ENCODE data around the gene ARHGEF16. TPM values are rescaled to one million over a fixed set of nuclear protein-coding genes. Genes with fewer than 3 reads are reported as not detected.

Gene ARHGEF16
- polyA plus RNA-seq, 1 of the 3 experiments (the other 2 are of a cell fraction), result 0.18 TPM

DNA sequence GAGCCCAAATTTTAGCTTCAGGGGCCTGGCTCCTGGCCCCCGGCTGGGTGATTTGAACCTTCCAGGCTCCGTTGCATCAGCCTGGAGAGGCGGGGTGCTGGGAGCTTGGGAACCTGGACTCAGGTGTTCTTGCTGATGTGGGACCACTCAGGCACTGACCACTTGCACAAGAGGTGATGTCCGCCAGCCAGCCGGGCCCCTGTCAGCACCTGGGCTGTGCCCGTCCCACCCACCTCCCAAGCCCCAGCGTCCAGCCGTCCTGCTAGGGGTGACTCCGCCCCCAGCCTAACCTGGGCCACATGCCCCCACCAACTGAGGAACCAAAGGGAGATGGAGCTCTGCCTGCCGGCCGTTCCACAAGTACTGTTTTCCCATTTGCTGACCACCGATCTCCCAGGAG is 47.4 kb upstream of the ARHGEF16 start:
- Histone ChIP-seq H2AFZ (ENCODE audit: low read depth) (no peak overlapping the region), H3K27ac (ENCODE audit: low read depth in 2 of 2, low read length in 1 of 2) (no peak overlapping the region), H4K20me1 (ENCODE audit: insufficient read depth) (no peaks in the 10 kb centered on the region), H3K79me2 (ENCODE audit: insufficient read depth) (no peaks in the 10 kb centered on the region), H3K9ac (no peak overlapping the region), H3K4me2 (no peak overlapping the region), H3K36me3 (replicated peaks in 1 of 2; ENCODE audit: control insufficient read depth in 1 of 2, insufficient read depth in 2 of 2, low read length in 1 of 2) (no peaks in the 10 kb centered on the region), H3K9me2 (no peaks in the 10 kb centered on the region), H3K4me3 (ENCODE audit: low read depth in 2 of 2, low read length in 1 of 2) (no peak overlapping the region), H3F3A (replicated peaks; ENCODE audit: insufficient read depth) (no peaks in the 10 kb centered on the region), H3K27me3 (ENCODE audit: insufficient read depth) (peaks cover 19% of the 10 kb centered on the region; the same call in 1 of the 2 replicates), H3K9me3 (no peaks in the 10 kb centered on the region), H3K4me1 (ENCODE audit: control insufficient read depth in 1 of 2, insufficient read depth in 2 of 2, low read depth in 1 of 2, low read length in 1 of 2) (no peaks in the 10 kb centered on the region)
- TF ChIP-seq FOSL2 (IDR thresholded peaks at IDR 0.05; ENCODE audit: borderline replicate concordance, low read depth) (no peak), ZBTB33 (IDR thresholded peaks at IDR 0.05; ENCODE audit: borderline replicate concordance, low read depth) (no peak), EP300 (IDR thresholded peaks at IDR 0.05; ENCODE audit: borderline replicate concordance in 1 of 2, low read depth in 1 of 2, low read length in 1 of 2) (no peak), TAF1 (IDR thresholded peaks at IDR 0.05; ENCODE audit: borderline replicate concordance, low read depth, low read length) (no peak), ELF1 (IDR thresholded peaks at IDR 0.05) (no peak), GATA2 (CRISPR knock-in tag; IDR thresholded peaks at IDR 0.05) (no peak), USF2 (IDR thresholded peaks at IDR 0.05; ENCODE audit: borderline replicate concordance, low read depth, low read length) (no peak), RCOR1 (IDR thresholded peaks at IDR 0.05; ENCODE audit: low read length) (no peak), MEF2A (IDR thresholded peaks at IDR 0.05; ENCODE audit: borderline replicate concordance, low read depth) (no peak), MXI1 (IDR thresholded peaks at IDR 0.05; ENCODE audit: low read depth, low read length) (no peak), SIN3A (IDR thresholded peaks at IDR 0.05; ENCODE audit: borderline replicate concordance, low read depth, low read length) (no peak), YY1 (IDR thresholded peaks at IDR 0.05; ENCODE audit: low read depth) (no peak), NFIC (IDR thresholded peaks at IDR 0.05; ENCODE audit: borderline replicate concordance) (no peak), POLR2AphosphoS5 (IDR thresholded peaks at IDR 0.05; ENCODE audit: low read depth, low read length) (no peak)
- TF ChIP-seq, protein P1, sequence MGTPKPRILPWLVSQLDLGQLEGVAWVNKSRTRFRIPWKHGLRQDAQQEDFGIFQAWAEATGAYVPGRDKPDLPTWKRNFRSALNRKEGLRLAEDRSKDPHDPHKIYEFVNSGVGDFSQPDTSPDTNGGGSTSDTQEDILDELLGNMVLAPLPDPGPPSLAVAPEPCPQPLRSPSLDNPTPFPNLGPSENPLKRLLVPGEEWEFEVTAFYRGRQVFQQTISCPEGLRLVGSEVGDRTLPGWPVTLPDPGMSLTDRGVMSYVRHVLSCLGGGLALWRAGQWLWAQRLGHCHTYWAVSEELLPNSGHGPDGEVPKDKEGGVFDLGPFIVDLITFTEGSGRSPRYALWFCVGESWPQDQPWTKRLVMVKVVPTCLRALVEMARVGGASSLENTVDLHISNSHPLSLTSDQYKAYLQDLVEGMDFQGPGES (IDR thresholded peaks at IDR 0.05; ENCODE audit: low read depth, low read length), result no peak
- CTCF ChIA-PET, result no interaction called here
- DNase-seq, result no peak
- WGBS (ENCODE audit: low lambda C conversion rate), result no CpG with 5 or more reads among the region's 12 CpGs
- POLR2A ChIA-PET, result no interaction called here

Measured in SK-N-SH (cell line).